ENCODE data around the gene ZFP57. TPM values are rescaled to one million over a fixed set of nuclear protein-coding genes. Genes with fewer than 3 reads are reported as not detected.

The ZFP57 gene
- total RNA-seq, 1 experiment from 2014 or later: 0.23 TPM

DNA sequence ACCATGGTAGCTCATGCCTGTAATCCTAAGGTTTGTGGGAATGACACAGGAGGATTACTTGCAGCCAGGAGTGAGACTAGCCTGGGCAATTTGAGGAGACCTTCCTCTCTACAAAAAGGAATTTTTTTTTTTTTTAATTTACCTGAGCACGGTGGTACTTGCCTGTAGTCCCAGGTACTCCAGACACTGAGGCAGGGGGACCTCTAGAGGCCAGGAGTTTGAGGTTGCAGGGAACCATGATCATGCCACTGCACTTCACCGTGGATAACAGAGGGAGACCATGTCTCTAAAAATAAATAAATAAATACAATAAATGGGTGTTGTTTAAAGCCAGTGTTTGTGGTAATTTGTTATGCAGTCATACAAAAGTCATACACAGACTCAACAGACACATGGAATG lies 39.9 kb upstream of the ZFP57 start:
- Mint-ChIP-seq H3K36me3 (ENCODE audit: insufficient read depth, unreplicated experiment) (no peaks in the 10 kb centered on the region), H3K27me3 (ENCODE audit: insufficient read depth, unreplicated experiment) (no peaks in the 10 kb centered on the region), H3K27ac (ENCODE audit: low read depth, unreplicated experiment) (no peak overlapping the region), H3K9me3 (ENCODE audit: unreplicated experiment) (no peaks in the 10 kb centered on the region), H3K4me3 (ENCODE audit: unreplicated experiment) (no peak overlapping the region), H3K4me1 (ENCODE audit: insufficient read depth, unreplicated experiment) (peaks cover 5% of the 10 kb centered on the region)
- no peak for TF ChIP-seq CTCF (IDR thresholded peaks at IDR 0.05; ENCODE audit: unreplicated experiment)
- CTCF ChIA-PET: interaction anchor here (0.8 to 1.9 kb wide), 3 partner anchors 16 to 114 kb away, joined by 4 to 6 read pairs (median 5); no protein-coding TSS in a partner anchor
- no TSS peak for BruUV-seq (replicated peaks)
- intact Hi-C loops (cut with micrococcal nuclease): no loop called here
- POLR2A ChIA-PET: no interaction called here
- DNase-seq (ENCODE audit: unreplicated experiment): no peak

DNA sequence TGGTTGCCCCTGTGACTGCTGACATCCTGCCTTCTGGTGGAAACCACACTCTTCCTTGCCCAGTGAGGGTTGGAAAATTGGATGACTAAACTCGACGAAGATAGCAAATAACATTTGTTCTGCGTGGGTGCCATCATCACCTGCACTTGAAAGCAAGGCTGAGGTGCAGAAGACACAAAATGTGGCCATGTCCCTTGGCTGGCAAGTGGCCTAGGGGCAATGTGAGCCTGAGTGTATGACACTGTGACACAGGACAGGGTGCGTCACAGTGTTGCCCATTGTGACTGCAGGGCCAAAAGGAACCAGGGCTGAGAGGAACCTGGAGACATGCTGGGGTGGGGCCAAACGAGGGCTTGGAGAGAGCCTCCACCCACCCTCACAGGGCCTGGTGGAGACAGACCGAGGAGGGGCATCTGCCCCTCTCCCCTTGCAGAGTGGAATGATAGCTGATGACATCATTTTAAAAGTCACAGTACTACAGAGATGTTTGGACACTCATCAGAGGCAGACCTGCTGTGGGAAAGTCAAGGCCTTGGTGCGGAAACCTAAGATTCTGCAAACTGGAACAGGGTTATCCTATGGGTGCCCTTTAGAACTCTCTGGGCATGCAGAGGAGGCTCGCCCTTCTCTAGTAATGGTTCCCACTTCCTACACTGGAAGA lies 29.5 kb upstream of the ZFP57 start:
- DNase-seq (ENCODE audit: unreplicated experiment): no peak
- no peaks in the 10 kb centered on the region for H3K9me3 Mint-ChIP-seq (ENCODE audit: unreplicated experiment)
- H3K27ac Mint-ChIP-seq (ENCODE audit: low read depth, unreplicated experiment): no peak overlapping the region
- no peaks in the 10 kb centered on the region for H3K27me3 Mint-ChIP-seq (ENCODE audit: insufficient read depth, unreplicated experiment)
- TF ChIP-seq CTCF (IDR thresholded peaks at IDR 0.05; ENCODE audit: unreplicated experiment): no peak
- CTCF ChIA-PET: interaction anchor here (0.6 to 1.4 kb wide), 4 partner anchors 14 to 311 kb away, joined by 3 to 7 read pairs (median 5); no protein-coding TSS in a partner anchor
- intact Hi-C loops (cut with micrococcal nuclease): no loop called here
- POLR2A ChIA-PET: no interaction called here
- H3K4me1 Mint-ChIP-seq (ENCODE audit: insufficient read depth, unreplicated experiment): peaks cover 6% of the 10 kb centered on the region
- H3K36me3 Mint-ChIP-seq (ENCODE audit: insufficient read depth, unreplicated experiment): peaks cover 6% of the 10 kb centered on the region
- no peak overlapping the region for H3K4me3 Mint-ChIP-seq (ENCODE audit: unreplicated experiment)
- no TSS peak for BruUV-seq (replicated peaks)

DNA sequence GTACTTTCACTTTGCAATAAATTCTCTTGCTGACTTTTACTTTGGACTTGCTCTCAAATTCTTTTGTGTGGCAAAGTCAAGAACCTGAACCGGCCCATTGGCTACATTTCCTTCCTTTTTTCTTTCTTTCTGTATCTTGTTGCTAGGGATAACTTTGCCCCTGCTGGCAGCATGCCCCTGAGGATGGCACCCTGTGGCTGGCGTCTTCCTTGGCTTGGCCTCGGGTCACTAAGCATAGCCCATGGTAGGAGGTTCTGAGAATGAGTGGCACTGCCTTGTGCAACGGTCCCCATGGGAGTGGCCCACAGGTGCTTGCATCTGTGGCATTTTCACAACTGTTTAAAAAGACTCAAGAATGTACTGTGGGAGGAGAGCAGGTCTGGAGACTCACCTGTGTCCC lies 28.2 kb upstream of the ZFP57 start:
- H3K27me3 Mint-ChIP-seq (ENCODE audit: insufficient read depth, unreplicated experiment): peaks cover 6% of the 10 kb centered on the region
- H3K4me1 Mint-ChIP-seq (ENCODE audit: insufficient read depth, unreplicated experiment): peaks cover 6% of the 10 kb centered on the region
- no TSS peak for BruUV-seq (replicated peaks)
- H3K9me3 Mint-ChIP-seq (ENCODE audit: unreplicated experiment): no peaks in the 10 kb centered on the region
- no peak for TF ChIP-seq CTCF (IDR thresholded peaks at IDR 0.05; ENCODE audit: unreplicated experiment)
- no peak overlapping the region for H3K27ac Mint-ChIP-seq (ENCODE audit: low read depth, unreplicated experiment)
- ChIA-PET CTCF (interaction anchor here (1.2 to 2.1 kb wide), 6 partner anchors 12 to 126 kb away, joined by 3 to 11 read pairs (median 6); no protein-coding TSS in a partner anchor), POLR2A (no interaction called here)
- DNase-seq (ENCODE audit: unreplicated experiment): no peak
- H3K36me3 Mint-ChIP-seq (ENCODE audit: insufficient read depth, unreplicated experiment): no peaks in the 10 kb centered on the region
- intact Hi-C loops (cut with micrococcal nuclease): loop anchor here (5.0 to 10.0 kb wide), 2 partner anchors 43 to 286 kb away; no protein-coding TSS in a partner anchor
- no peak overlapping the region for H3K4me3 Mint-ChIP-seq (ENCODE audit: unreplicated experiment)

DNA sequence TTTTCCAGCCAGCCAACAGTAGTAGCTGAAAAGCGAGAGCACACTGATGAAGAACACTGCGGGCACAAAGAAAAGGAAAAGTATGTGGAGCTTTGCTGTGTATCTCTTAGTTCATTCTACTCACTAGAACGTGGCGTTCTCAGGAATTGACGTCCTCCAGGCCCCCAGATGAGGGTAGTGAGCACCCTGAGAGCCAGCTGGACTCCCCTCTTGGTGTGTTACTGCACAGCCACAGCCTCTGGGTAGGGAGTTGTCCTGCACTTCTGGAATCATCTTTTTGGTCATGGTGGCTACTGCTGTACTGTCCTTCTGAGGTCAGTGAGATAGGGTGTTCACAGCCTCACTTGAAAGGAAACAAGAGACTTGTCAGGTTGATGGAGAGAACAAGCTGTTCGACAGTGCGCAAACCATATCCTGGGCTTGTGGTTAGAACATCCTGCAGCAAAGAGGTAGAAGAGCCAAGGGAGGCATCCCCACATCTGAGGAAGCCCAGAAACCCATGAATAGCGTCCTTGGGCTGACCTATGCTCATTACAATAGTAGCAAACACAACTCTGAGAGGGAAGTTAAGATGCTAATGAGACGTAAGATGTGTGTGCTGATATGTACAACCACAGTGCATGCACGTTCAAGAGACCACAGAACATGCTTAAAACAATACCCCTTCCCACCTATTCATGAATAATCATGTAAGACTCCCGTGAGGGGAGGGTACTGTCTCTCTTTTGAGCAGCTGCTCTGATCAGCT lies 27.7 kb upstream of the ZFP57 start:
- CTCF ChIA-PET: interaction anchor here (0.7 to 2.1 kb wide), 9 partner anchors 12 to 336 kb away, joined by 3 to 11 read pairs (median 6); no protein-coding TSS in a partner anchor
- no TSS peak for BruUV-seq (replicated peaks)

More for the DNA sequence above, 27.7 kb upstream of the ZFP57 start:
- DNase-seq (ENCODE audit: unreplicated experiment): no peak
- POLR2A ChIA-PET: no interaction called here
- Mint-ChIP-seq H3K36me3 (ENCODE audit: insufficient read depth, unreplicated experiment) (no peaks in the 10 kb centered on the region), H3K27ac (ENCODE audit: low read depth, unreplicated experiment) (no peak overlapping the region), H3K27me3 (ENCODE audit: insufficient read depth, unreplicated experiment) (peaks cover 12% of the 10 kb centered on the region), H3K9me3 (ENCODE audit: unreplicated experiment) (no peaks in the 10 kb centered on the region), H3K4me3 (ENCODE audit: unreplicated experiment) (no peak overlapping the region), H3K4me1 (ENCODE audit: insufficient read depth, unreplicated experiment) (peaks cover 6% of the 10 kb centered on the region)
- no peak for TF ChIP-seq CTCF (IDR thresholded peaks at IDR 0.05; ENCODE audit: unreplicated experiment)
- intact Hi-C loops (cut with micrococcal nuclease): loop anchor here (5.0 to 10.0 kb wide), 2 partner anchors 44 to 286 kb away; no protein-coding TSS in a partner anchor

Data from MCF 10A (cell line).